A549 (cell line): Measurements from ENCODE around the gene TAF1B.

Experiments
- CTCF ChIP-seq: fragments of >200 bp; sonication (Bioruptor Twin); formaldehyde crosslinking; IDR thresholded peaks from 3 replicates; pipeline ENCODE4 v1.5.1; 2016
- HMGXB4 ChIP-seq: fragments of 250-450 bp; sonication (Bioruptor Pico); IDR thresholded peaks from 2 replicates; pipeline ENCODE4 v1.5.0; 2021; ENCODE audit warnings: mild to moderate bottlenecking, moderate library complexity, borderline replicate concordance
- POLR2AphosphoS2 ChIP-seq: conservative IDR thresholded peaks from 2 replicates; pipeline ENCODE4 v1.6.1; 2012; ENCODE audit warnings: low read length, improper control_type of control experiment, inconsistent platforms
- RAD21 ChIP-seq, 2 experiments: fragments of >200 bp in 1 of 2; sonication (Bioruptor Twin) in 1 of 2; formaldehyde crosslinking in 1 of 2; IDR thresholded peaks in 1 of 2; conservative IDR thresholded peaks in 1 of 2; 2 replicates in 1 of 2; 3 replicates in 1 of 2; pipeline ENCODE4 v1.6.1; 2012 to 2018; ENCODE audit warnings: inconsistent platforms in 1 of 2
- REST ChIP-seq: fragments of 200-600 bp; sonication (generic); IDR thresholded peaks from 2 replicates; pipeline ENCODE4 v1.6.1; 2016; ENCODE audit warnings: antibody characterized with exemption, mild to moderate bottlenecking, moderate library complexity
- RFX5 ChIP-seq: fragments of 450-650 bp; IDR thresholded peaks from 2 replicates; pipeline ENCODE4 v1.7.1; 2014; ENCODE audit warnings: antibody characterized with exemption, mild to moderate bottlenecking, moderate library complexity
- ZSCAN20 ChIP-seq: fragments of 250-450 bp; sonication (Bioruptor Pico); IDR thresholded peaks from 2 replicates; pipeline ENCODE4 v1.8.0; 2022; ENCODE audit warnings: mild to moderate bottlenecking, moderate library complexity

- no peak for TF ChIP-seq CTCF
- TF ChIP-seq RFX5: no peak
- TF ChIP-seq ZSCAN20 (CRISPR knock-in tag): no peak
- TF ChIP-seq REST: no peak
- TF ChIP-seq RAD21 (conservative IDR thresholded peaks at IDR 0.05 in 1 of 2, IDR thresholded peaks at IDR 0.05 in 1 of 2): no peak
- TF ChIP-seq HMGXB4 (CRISPR knock-in tag): no peak
- TF ChIP-seq POLR2AphosphoS2: no peak
Measured at GRCh38 chr2:9952286-9952737, 109.0 kb downstream of the TAF1B start.
